Suprapubic skin (tissue), 4 donors: ENCODE measurements around the gene NRXN3.

Experiments
- EP300 ChIP-seq: sonication (generic); formaldehyde crosslinking; IDR thresholded peaks from one replicate; pipeline ENCODE4 v1.6.1; 2017; ENCODE audit warnings: antibody characterized with exemption
- POLR2A ChIP-seq, 2 donors: fragments of 450-650 bp; IDR thresholded peaks; one replicate each; pipeline ENCODE4 v1.6.1; 2017; ENCODE audit warnings: antibody characterized with exemption in 2 of 2, mild to moderate bottlenecking in 2 of 2, moderate library complexity in 2 of 2
- POLR2AphosphoS5 ChIP-seq, 3 donors: sonication (generic); formaldehyde crosslinking; IDR thresholded peaks; one replicate each; pipeline ENCODE4 v1.6.1; 2017; ENCODE audit warnings: antibody characterized with exemption in 3 of 3
- TF ChIP-seq, protein P1 (sequence below), 2 donors: fragments of 200-600 bp in 1 of 2; fragments of 450-650 bp in 1 of 2; sonication (generic) in 1 of 2; IDR thresholded peaks; one replicate each; pipeline ENCODE4 v1.5.1; 2016 to 2019; ENCODE audit warnings: antibody characterized with exemption in 2 of 2, mild to moderate bottlenecking in 1 of 2, moderate library complexity in 1 of 2

DNA sequence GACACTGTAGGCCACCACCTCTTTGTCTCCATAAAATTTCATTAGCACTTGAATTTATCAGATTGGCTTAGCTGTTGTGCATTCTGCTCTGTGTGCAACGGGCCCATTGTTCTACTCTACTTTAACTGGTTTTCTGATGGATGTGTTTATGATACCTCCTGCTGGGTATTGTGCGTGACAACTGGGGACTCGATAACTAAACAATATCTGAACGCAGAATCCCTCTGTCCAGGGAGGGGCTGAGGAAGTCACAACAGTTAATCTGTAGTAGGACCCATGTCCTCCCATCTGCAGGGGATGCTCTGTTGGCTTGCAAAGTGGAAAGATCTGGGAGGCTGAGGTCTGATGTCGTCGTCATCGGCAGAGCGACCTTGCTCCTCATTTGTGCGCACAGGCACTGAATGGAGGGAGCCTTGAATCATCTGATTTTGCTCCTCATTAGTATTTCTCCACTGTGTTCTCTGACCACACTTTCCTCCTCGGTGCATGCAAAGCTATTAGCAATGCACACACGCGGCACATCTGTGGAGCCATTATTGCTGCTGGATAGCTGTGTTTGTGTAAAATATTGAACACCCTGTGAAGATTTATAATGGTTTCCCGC, 422.5 kb downstream of the NRXN3 start:
- TF ChIP-seq, protein P1, sequence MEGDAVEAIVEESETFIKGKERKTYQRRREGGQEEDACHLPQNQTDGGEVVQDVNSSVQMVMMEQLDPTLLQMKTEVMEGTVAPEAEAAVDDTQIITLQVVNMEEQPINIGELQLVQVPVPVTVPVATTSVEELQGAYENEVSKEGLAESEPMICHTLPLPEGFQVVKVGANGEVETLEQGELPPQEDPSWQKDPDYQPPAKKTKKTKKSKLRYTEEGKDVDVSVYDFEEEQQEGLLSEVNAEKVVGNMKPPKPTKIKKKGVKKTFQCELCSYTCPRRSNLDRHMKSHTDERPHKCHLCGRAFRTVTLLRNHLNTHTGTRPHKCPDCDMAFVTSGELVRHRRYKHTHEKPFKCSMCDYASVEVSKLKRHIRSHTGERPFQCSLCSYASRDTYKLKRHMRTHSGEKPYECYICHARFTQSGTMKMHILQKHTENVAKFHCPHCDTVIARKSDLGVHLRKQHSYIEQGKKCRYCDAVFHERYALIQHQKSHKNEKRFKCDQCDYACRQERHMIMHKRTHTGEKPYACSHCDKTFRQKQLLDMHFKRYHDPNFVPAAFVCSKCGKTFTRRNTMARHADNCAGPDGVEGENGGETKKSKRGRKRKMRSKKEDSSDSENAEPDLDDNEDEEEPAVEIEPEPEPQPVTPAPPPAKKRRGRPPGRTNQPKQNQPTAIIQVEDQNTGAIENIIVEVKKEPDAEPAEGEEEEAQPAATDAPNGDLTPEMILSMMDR (IDR thresholded peaks at IDR 0.05) = no peak
- no peak for TF ChIP-seq POLR2A (IDR thresholded peaks at IDR 0.05)
- no peak for TF ChIP-seq POLR2AphosphoS5 (IDR thresholded peaks at IDR 0.05)
- no peak for TF ChIP-seq EP300
